OCI-M2 (cell line): ENCODE measurements around the gene KMT2A.
"Not testable (repeated sequence)": the region's sequence is repeated elsewhere in the genome, so short reads cannot be mapped to it uniquely, and the experiment has no call there.

Experiments used
- DNase-seq: peaks from one replicate; lab custom pipeline; 2025; ENCODE audit not compliant: unreplicated experiment; lab: John Stamatoyannopoulos, UW

Gene KMT2A

GRCh38 chr11:118435893-118436624 lies at the start of gene KMT2A:
Gene KMT2A (plus strand): TSS chr11:118436492. CDS start chr11:118436513, 21 bp downstream.
- DNase-seq = peak; percentile 31

GRCh38 chr11:118396097-118396501 lies 40.2 kb upstream of the KMT2A start:
- DNase-seq = no peak

GRCh38 chr11:118397448-118397847 lies 38.8 kb upstream of the KMT2A start:
- DNase-seq = no peak

GRCh38 chr11:118398791-118399559 lies 37.3 kb upstream of the KMT2A start:
- DNase-seq = no peak

DNA sequence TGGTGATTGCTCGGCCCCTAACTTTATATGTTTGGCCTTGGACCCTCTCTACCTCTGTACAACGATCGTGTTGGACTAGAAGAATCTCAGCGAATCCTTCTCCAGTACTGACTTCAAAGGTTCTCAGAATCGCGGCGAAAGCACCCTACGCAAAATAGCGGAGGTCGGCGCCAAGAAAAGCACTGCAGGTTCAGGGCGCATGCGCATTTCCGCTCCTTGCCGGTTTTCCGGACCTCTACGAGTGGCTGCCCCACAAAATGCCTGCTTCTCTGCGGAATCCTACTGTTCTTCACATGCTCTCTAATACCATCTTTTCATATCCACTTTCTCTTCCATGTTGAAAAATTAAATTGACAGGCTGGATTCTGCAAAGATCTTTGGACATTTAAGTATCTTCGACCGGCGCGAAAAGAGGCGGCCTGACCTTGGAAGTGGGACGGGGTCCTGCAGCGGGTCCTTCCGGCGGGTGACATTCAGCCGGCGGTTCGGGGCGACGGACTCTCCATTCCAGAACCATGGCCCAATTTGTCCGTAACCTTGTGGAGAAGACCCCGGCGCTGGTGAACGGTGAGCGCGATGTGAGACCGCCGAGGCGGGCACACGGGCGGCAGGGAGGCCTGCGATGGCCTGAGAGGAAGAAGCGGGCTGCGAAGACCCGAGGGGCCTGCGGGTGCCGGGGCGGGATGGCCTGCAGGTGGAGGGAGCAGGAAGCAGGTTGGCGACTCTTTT lies 35.0 kb upstream of the KMT2A start, which contains the start of gene ATP5MG:
ATP5MG (plus strand) TSS at position 456 of the 729 bp plus-strand sequence; CDS start at position 516, 60 bp downstream.
- peak; percentile 60 for DNase-seq

DNA sequence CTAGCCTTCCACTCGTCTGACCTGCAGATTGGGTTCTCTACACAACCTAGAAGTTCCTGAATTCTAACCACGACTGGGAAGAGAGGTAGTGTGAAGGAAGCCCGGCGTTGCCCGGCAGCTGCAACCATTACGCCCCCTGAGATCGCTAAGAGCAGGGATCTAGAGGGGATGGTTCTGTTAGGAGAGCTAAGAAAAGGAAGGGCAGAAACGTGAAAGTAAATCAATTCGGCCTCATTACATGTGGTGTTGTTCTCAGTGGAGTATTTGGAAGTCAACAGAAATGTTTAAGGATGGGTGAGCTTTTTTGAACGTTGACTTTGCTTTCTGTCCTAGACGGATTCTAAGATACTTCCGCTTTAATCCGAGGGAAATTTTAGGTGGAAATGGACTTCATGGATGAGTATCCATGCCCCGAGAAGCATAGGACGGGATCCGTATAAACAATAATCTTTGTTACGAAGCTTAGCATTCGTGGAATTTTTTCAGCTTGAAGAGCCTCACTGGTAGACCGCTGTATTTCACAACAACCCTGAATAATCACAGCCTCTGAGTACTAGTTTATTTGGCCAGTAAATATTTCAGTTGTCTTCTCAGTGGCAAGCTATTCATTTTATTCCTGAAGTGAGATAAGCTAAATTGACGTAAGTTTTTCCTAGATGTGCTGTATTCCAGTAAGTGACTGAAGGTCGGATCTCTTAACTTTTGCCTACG lies 34.3 kb upstream of the KMT2A start:
- no peak for DNase-seq

- not testable (repeated sequence) for DNase-seq
Measured at GRCh38 chr11:118402594-118402993, 33.7 kb upstream of the KMT2A start.

GRCh38 chr11:118406599-118407166 lies 29.6 kb upstream of the KMT2A start:
- DNase-seq = no peak

DNA sequence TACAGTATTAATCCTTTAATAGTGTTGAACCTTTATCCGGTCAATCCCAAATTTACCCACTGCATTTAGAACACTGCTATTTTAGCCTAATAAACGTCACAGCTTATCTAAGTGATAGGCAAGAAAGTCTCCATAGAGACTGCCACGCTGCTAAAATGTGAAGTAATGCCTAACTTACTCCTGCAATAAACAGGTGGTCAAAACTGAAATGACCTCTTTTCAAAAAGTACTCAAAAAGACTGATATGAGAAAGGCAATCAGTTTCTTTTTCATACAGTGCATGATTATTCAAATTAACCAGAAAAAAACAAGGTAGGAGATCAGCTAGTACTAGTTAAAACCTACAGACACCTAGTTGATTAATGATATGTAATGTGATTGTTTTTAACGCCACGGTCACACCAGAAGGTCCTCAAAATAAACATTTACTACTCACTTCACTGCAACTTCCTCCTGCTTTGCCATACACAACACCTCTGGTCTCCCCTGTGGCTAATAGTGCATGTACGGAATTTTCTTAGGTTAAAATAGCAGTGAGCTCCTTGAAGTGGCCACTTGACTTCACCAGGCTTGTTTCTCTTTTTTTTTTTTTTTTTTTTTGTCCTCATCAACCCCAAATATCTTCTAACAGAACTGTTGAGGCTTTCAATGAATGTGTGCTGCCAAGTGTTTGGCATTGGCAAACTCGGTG lies 26.1 kb upstream of the KMT2A start:
- no peak for DNase-seq

- DNase-seq = no peak
Measured at GRCh38 chr11:118411530-118411929, 24.8 kb upstream of the KMT2A start.

- no peak for DNase-seq
Measured at GRCh38 chr11:118412921-118413320, 23.4 kb upstream of the KMT2A start.

GRCh38 chr11:118415062-118415738 lies 21.1 kb upstream of the KMT2A start:
- no peak for DNase-seq

DNA sequence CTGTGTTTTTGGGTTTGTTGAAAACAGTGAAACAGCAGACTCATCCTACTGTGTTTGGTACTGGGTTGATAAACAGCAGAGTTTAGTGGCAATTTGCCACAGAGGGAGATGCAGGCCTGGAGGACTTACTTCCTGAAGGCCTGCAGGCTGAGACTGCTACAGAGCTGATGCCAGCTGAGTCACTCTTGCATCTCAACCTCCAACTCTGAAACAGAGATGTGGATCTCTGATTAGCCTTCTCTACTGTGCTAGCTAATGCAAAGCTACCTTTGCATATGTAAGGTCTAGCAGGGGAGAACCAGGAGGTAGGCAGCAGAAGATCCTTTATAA lies 20.6 kb upstream of the KMT2A start:
- no peak for DNase-seq

DNA sequence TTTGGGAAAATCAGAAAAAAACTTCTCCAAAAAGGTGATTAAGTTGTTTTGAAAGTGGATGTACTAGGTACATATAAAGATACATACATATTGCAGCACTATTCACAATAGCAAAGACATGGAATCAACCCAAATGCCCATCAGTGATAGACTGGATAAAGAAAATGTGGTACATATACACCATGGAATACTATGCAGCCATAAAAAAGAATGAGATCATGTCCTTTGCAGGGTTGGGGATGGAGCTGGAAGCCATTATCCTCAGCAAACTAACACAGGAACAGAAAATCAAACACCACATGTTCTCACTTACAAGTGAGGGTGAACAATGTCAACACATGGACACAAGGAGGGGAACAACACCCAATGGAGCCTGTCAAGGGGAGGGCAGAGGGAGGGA lies 19.4 kb upstream of the KMT2A start:
- DNase-seq = not testable (repeated sequence)

- DNase-seq = no peak
Measured at GRCh38 chr11:118417801-118418200, 18.5 kb upstream of the KMT2A start.

GRCh38 chr11:118418766-118419165 lies 17.5 kb upstream of the KMT2A start:
- no peak for DNase-seq

DNA sequence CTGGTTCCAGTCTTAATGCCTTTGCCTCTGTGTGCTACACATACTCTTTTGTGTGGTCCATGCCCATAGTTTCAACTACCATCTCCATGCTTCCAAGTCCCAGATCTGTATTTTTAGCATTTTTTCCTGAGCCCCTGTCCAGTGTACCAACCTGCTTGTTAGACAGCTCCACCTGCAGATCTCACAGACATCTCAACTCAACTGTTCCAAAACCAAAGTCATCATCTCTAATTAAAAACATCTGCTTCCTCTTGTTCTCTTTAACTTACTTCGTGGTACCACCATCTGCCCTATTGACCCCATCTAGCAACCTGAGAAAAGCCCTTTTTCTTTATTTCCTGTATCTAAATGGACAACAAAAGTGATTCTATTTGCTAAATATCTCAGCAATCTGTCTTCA lies 8.6 kb upstream of the KMT2A start:
- DNase-seq = no peak

DNA sequence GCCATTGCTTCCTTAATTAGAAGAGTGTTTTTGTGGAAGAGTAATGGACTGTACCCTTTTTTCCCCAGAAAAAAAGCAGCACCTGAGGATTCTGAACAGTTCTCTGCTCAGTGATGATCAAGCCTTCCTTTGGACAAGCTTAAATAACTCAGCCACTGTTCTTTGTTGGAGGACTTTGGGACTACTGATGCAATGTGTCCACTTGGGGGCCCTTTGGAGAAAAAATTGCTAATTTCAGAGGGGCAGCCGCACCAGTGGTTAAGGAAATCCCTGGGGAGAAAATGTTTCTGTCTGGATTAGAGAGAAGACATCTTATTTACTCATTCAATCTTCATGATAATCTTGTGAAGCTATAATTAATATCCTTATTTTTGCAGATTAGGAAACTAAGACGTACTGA lies 5.3 kb upstream of the KMT2A start:
- DNase-seq = no peak

DNA sequence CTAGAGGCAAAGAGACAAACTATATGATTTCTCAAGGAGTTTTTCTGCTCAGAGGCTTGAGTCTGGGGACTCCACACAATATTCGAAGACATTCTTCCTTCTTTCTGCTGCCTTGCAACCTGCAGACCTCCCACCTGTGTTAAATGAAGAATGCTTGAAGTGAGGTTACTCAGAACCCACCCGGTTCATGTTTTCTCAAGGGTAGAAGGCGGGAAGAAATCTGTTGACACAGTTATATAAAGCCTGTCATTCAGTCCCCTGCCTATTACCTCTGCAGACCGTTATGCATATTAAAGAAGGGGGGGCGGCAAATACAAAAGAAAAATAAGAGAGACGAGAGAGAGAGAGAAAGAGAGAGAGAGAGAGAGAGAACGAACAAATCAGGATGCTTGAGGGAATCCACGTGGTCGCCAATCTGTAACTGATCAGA lies 2.2 kb upstream of the KMT2A start:
- DNase-seq = no peak
